DOHH2 (cell line): ENCODE measurements around the gene PACSIN1.

Source experiments
- EZH2phosphoT487 ChIP-seq: fragments of 200-600 bp; sonication (generic); IDR thresholded peaks from 2 replicates; pipeline ENCODE4 v1.6.1; 2017; ENCODE audit warnings: borderline replicate concordance, mild to moderate bottlenecking, antibody characterized with exemption, low read length, moderate library complexity, mixed read lengths
- TF ChIP-seq, protein P1 (sequence below): fragments of 200-600 bp; sonication (generic); IDR thresholded peaks from one replicate; pipeline ENCODE4 v1.5.1; 2014; ENCODE audit warnings: antibody characterized with exemption, mild to moderate bottlenecking, low read depth, low read length; ENCODE audit not compliant: poor library complexity, severe bottlenecking

DNA sequence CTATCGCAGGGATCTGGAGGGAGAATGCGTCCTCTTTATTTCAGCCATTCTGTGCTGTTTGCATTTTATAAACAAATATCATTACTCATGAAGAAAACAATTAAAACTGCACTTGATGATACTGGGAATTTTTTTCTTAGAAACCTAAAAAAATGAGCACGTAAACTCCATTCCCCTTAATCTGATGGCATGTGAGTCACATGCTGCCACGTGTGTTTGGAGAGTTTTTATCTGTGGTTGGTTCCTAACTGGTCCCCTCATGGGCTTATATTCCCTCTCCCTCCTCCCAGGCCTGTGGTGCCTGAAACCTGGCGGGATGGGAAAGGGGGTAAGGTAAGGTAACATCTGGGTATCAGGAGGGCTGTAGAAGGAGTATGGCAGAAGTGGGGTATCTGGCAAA lies 6.5 kb downstream of the PACSIN1 start:
- TF ChIP-seq EZH2phosphoT487 = no peak
- TF ChIP-seq, protein P1, sequence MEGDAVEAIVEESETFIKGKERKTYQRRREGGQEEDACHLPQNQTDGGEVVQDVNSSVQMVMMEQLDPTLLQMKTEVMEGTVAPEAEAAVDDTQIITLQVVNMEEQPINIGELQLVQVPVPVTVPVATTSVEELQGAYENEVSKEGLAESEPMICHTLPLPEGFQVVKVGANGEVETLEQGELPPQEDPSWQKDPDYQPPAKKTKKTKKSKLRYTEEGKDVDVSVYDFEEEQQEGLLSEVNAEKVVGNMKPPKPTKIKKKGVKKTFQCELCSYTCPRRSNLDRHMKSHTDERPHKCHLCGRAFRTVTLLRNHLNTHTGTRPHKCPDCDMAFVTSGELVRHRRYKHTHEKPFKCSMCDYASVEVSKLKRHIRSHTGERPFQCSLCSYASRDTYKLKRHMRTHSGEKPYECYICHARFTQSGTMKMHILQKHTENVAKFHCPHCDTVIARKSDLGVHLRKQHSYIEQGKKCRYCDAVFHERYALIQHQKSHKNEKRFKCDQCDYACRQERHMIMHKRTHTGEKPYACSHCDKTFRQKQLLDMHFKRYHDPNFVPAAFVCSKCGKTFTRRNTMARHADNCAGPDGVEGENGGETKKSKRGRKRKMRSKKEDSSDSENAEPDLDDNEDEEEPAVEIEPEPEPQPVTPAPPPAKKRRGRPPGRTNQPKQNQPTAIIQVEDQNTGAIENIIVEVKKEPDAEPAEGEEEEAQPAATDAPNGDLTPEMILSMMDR = no peak
